ENCODE measurements around the gene PDS5B.
A peak's percentile ranks its signal among the peaks of the same experiment; 100 is the strongest.

PDS5B gene

GRCh38 chr13:32589471-32589870, 3.2 kb downstream of the PDS5B start:
- DNase-seq (ENCODE audit: extremely low read depth in 1 of 2, low read depth in 1 of 2): no peak

- DNase-seq (ENCODE audit: extremely low read depth in 1 of 2, low read depth in 1 of 2): no peak
These were observed 4.0 kb downstream of the PDS5B start for GRCh38 chr13:32590266-32590665.

DNA sequence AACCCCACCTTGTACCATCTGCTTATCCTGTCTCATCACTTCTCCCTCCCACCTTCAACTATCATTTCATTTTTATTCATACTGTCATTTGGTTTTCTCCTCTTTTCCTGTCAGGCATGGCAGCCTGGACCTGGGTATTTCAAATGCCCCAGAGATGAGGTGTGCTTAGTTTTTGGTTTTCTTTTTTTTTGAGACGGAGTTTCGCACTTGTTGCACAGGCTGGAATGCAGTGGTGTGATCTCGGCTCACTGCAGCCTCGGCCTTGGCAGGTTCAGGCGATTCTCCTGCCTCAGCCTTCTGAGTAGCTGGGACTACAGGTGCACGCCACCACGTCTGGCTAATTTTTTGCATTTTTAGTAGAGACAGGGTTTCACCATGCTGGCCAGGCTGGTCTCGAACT, 5.8 kb downstream of the PDS5B start:
- no peak for DNase-seq (ENCODE audit: extremely low read depth in 1 of 2, low read depth in 1 of 2)

GRCh38 chr13:32594157-32594738, 8.0 kb downstream of the PDS5B start:
- DNase-seq (ENCODE audit: extremely low read depth in 1 of 2, low read depth in 1 of 2): no peak

DNA sequence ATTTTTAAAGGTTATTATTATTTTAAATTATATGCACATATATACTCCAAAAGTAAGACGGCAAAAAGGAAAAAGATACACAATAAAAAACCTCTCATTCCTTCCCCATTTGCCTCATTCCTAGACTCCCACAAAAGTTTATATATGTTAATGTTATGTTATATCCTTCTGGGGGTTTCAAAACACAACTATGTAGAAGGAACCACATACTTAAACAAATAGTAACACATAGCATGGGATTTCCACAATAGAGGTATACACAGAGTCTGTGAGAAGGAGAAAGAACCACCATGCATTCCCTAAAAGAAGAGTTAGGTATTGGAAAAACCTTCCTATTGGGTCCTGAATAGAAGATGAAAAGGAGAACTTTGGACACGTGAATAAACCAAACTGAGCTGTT, 9.1 kb downstream of the PDS5B start:
- no peak for DNase-seq (ENCODE audit: extremely low read depth in 1 of 2, low read depth in 1 of 2)

DNA sequence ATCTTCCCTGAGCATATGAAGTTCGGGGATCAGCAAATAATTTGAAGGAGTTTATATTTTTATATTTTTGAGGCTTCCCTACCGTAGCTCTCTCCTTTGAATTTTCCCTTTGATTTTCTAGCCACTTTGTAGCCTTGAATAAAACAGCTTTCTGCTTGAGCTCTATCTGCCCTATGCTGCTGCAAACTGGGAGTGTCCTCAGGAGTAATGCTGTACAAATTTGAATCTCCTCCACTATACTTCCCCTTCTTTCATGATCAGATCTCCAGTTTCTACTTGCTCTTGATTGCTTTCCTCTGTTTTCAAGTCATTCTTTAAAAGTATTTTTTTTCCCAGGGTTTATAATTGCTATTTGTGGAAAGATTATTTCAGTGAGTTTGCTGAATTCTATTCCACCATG, 14.6 kb downstream of the PDS5B start:
- DNase-seq (ENCODE audit: extremely low read depth in 1 of 2, low read depth in 1 of 2): no peak

DNA sequence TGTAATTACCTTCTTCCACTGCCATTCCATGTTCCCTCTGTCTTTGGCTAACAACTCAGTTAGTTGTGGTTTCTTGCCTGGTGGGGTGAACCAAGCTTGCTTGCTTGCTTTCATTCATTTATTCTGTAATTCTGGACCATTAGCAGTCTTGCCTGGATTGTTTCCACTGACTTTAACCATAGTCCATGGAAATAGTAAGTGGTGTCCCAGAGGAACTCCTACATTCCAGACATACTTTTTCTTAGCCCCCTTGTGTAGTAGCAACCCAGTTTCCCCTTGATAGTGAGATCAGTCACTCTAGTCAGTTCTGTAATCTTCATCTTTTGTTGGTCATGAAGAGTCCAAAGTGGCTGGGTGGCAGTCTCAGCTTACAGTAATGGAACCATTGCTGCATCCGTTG, 23.2 kb downstream of the PDS5B start:
- DNase-seq (ENCODE audit: extremely low read depth in 1 of 2, low read depth in 1 of 2): no peak

DNA sequence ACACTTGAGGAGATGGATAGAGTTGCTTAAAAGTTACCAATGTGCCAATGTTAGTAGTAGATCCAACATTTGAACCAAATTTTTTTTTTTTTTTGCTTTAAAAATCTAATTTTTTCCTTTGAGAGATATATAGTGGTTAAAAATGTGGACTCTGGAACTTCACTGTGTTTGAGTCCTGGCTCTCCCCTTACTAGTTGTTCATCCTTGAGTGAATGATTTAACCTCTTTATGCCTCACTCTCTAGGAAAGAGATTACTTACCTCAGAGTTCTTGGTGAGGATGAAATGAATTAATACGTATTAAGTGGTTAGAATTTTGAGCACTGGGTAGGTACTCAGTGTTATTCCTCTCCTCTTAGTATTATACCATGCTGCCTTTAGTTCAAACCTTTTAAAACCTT, 24.3 kb downstream of the PDS5B start:
- DNase-seq (ENCODE audit: extremely low read depth in 1 of 2, low read depth in 1 of 2): no peak

DNA sequence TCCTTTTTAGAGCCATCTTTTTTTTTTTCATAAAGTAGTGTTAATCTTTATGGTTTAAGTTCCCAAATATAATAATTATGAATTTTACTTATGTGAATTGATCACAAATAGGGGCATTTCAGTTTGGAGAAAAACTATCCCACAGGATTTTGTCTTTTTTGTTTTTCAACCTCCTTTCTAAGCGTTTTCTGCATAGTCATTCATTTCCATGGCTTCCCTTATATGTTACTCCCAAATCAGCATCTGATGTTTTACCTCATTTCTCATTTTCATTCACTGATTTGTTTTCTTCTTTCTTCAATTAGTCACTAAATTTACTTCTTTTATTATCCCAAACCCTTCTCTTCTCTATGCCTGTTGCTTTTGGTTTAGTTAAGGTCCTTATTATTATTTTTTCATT, 24.7 kb downstream of the PDS5B start:
- DNase-seq (ENCODE audit: extremely low read depth in 1 of 2, low read depth in 1 of 2): no peak

DNA sequence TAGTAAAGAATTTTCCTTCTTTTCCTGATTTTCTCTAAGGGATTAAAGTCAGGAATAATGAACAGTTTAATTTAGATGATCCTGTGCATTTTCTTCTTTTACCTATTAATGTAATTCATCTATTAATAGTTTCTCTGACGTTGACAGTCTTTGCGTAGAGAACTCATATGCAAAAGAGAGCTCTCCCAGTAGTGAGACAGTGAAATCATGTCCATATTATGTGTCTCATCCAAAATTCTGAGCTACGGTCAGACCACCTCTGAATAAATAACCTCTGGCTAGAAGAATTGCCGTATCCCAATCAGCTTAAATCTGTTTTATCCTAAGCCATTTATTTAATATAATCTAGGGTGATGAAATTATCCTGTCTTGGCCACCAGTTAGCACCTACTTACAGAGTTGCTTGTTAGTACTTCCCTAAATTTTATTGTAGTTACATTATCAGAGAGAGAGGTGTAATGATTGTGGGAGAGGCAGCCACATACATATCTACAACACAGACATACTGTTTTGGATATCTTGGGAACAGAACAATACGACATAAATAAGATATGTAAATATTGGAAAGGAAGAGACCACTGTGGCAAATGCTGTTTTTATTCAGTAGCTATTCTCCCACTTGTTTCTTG, 30.7 kb downstream of the PDS5B start:
- no peak for DNase-seq (ENCODE audit: extremely low read depth in 1 of 2, low read depth in 1 of 2)

GRCh38 chr13:32622827-32623226, 36.6 kb downstream of the PDS5B start:
- peak in 1 of 2 donors; percentile 26 for DNase-seq (ENCODE audit: extremely low read depth in 1 of 2, low read depth in 1 of 2)

GRCh38 chr13:32624441-32624840, 38.2 kb downstream of the PDS5B start:
- no peak for DNase-seq (ENCODE audit: extremely low read depth in 1 of 2, low read depth in 1 of 2)

GRCh38 chr13:32627793-32628192, 41.5 kb downstream of the PDS5B start:
- DNase-seq (ENCODE audit: extremely low read depth in 1 of 2, low read depth in 1 of 2): no peak

GRCh38 chr13:32629313-32629712, 43.1 kb downstream of the PDS5B start:
- no peak for DNase-seq (ENCODE audit: extremely low read depth in 1 of 2, low read depth in 1 of 2)

DNA sequence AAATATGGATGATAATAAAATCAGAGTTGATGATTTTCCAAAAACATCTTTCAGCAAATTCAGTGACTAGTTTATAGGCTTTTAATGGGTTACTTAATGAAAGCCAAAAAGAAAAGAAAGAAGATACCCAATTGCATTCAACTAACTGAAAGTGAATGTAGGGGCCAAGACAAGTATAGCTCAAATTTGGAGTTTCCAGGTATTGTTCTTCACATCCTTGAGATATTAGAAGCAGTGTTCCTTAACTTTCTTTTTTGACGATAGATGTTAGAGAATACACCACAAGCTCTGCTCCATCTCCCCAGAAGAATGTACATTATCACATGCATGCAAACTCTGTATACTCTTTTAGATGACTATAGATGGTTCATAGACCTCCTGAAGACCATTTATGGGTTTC, 43.6 kb downstream of the PDS5B start:
- DNase-seq (ENCODE audit: extremely low read depth in 1 of 2, low read depth in 1 of 2): no peak

GRCh38 chr13:32632343-32632909, 46.2 kb downstream of the PDS5B start:
- DNase-seq (ENCODE audit: extremely low read depth in 1 of 2, low read depth in 1 of 2): no peak

DNA sequence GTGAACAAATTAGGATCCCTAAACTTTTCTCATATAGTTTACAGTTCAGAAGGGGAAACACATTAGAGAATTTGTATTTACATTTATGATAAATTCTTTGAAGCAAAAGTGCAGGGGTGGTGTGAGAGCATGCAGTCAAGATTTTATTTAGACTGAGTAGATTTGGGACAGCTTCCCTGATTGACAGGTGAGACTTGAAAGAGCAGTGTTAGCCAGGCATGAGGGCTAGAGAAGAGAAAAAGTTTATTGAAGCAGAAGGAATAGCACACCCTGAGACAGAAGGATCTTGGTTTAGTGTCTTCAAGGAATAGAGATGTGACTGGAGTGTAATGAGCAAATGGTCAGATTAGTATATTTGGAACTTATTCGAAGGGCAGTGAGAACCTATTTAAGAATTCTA, 50.5 kb downstream of the PDS5B start:
- DNase-seq (ENCODE audit: extremely low read depth in 1 of 2, low read depth in 1 of 2): no peak

DNA sequence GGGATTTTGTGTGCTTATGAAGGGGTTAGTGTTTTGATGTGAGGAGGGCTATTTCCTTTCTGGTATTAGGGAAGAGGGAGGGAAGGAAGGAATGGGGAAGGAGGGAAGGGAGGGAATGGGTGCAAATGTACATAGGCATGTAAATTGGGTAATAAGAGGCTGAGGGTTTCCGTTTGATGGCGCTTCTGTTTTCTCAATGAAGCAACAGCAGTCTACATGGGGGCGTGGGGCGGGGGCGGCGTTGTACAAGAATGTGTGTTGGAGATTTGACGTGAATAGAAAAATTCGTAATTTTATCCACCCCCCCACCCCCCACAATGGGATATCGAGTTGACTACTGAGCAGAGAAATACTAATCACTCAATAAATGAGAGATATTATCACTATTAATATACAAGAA, 52.5 kb downstream of the PDS5B start:
- peak in 1 of 2 donors; percentile 5 for DNase-seq (ENCODE audit: extremely low read depth in 1 of 2, low read depth in 1 of 2)

GRCh38 chr13:32639502-32640105, 53.4 kb downstream of the PDS5B start:
- DNase-seq (ENCODE audit: extremely low read depth in 1 of 2, low read depth in 1 of 2): peak in 1 of 2 donors; percentile 16

GRCh38 chr13:32642316-32642715, 56.1 kb downstream of the PDS5B start:
- DNase-seq (ENCODE audit: extremely low read depth in 1 of 2, low read depth in 1 of 2): no peak

DNA sequence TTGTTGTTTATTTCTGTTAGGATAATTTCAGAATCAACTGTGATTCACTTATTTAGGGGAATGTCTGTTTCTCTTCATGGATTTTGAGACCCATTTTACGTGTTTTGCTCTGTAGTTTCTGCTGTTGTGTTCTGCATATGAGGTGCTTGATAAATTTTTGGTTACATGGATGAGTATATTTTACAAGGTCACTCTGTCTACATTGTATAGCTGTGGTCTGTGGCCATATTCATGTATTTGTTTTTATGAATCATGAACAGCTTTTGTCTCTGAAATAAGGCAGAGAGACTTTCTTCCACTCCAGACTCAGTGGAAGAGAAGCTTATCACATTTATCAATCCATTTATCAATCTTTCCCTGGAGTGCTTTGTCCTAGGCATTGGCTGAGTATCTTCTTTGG, 56.6 kb downstream of the PDS5B start:
- no peak for DNase-seq (ENCODE audit: extremely low read depth in 1 of 2, low read depth in 1 of 2)

- DNase-seq (ENCODE audit: extremely low read depth in 1 of 2, low read depth in 1 of 2): peak; percentile 33 to 46
These were observed 59.6 kb downstream of the PDS5B start for GRCh38 chr13:32645854-32646253.

Measured in stimulated activated CD8-positive, alpha-beta memory T cell treated with anti-CD3 and anti-CD28 coated beads, Interleukin-7, amount 100 ng/mL, for 48 hours (primary cell).